Stimulated activated CD4-positive, alpha-beta T cell treated with anti-CD3 and anti-CD28 coated beads, TNF-alpha, amount 100 ng/mL, for 48 hours (primary cell): Measurements from ENCODE around the gene TTYH3.
"Not testable (repeated sequence)": the region's sequence is repeated elsewhere in the genome, so short reads cannot be mapped to it uniquely, and the experiment has no call there.

Experiments used
- DNase-seq, 3 donors: peaks; one replicate each; pipeline ENCODE4 v3.0.0-alpha.2; 2020; ENCODE audit warnings: low read depth in 3 of 3

The TTYH3 gene

DNA sequence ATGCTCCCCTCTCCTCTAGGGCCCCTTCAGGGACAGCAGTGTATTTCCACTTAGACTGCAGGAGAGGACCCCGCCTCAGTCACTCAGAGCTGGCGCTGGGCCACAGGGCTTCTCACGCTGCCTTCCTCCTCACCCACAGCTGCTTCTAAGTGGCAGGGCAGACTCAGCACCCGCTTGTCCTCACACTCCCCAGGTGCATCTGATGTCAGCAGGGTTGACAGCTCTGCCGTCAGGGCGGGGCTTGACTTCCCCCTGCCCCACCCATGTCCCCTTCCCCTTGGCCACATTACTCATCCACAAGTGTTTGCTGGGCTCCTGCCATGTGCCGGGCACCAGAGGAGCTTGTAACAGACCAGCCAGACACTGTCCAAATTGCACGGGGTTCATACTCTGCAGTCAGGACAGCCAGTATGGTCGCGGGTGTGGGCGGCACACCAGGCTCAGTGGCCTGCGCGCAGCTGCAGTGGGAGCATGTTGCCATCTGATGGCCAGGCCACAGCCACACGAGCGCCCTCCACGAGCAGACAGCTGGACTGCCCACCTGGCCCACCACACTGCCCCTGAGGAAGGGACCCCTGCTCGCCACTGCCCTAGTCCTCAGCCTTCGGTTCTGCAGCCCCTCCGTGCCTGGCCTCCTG lies 29.3 kb upstream of the TTYH3 start:
- DNase-seq = no peak

DNA sequence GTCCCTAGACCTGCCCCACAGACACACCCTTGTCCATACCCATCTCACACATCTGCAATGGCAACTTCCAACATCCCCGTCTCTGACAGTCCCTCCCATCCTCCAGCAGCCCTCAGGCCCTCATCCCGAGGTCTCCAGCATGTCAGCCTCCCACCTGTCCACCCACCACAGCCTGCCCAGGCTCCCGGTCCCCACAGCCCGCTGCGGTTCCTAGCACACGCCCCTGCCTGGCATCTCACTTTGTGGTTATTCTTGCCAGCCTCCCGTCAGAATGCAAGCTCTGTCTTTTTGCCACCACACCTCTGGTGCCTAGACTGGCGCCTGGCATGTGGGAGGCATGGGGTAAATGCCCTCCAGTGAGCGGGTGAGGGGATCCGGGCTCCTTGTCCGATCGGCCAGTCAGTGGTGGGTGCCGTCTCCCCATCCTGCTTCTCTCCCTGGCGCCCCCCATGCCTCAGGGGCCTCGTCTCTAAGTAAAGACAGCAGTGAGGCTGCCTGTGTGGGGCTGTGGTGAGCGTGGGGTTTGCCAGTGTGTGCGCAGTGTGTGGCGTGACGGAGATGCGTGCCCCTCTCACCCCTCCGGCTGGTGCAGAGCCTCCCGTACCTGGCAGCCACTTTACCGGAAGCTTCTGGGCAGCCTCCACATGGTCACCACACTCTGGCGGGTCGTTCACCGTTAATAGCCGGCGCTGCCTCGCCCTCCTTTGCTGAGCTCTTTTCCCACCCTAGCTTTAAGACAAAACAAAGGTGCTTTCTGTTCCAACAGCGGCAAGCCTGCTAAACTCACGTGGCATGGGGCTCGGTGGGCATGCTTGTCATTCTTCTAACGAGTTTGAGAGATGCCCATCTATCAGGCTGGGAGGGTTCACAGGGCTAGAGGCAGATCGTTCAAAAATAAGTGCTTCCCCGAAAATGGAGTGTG lies 28.5 kb upstream of the TTYH3 start:
- no peak for DNase-seq

DNA sequence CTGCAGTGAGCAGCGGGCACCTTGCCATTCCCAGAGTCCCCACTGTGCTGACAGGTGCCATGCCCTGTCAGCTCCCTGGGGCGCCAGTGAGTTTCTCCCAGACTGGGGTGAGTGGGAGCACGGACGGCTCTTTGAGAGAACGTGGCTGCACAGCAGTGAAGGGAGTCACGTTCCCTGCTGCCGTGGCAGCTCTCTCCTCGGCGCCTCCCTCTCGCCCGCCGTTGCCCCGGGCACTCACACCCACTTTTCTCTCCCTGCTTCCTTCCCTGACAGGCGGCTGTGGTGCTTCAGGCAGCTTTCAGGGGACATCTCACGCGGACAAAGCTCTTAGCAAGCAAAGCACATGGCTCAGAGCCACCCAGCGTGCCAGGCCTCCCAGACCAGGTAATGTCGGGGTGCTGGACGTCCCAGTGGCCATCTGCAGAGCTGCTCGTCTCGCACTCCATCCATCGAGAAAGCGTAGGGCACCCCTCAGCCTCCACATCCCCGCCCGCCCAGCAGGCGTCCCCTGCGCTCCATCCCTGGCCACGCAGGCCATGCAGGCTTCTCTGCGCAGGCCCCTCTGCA lies 27.1 kb upstream of the TTYH3 start:
- no peak for DNase-seq

DNA sequence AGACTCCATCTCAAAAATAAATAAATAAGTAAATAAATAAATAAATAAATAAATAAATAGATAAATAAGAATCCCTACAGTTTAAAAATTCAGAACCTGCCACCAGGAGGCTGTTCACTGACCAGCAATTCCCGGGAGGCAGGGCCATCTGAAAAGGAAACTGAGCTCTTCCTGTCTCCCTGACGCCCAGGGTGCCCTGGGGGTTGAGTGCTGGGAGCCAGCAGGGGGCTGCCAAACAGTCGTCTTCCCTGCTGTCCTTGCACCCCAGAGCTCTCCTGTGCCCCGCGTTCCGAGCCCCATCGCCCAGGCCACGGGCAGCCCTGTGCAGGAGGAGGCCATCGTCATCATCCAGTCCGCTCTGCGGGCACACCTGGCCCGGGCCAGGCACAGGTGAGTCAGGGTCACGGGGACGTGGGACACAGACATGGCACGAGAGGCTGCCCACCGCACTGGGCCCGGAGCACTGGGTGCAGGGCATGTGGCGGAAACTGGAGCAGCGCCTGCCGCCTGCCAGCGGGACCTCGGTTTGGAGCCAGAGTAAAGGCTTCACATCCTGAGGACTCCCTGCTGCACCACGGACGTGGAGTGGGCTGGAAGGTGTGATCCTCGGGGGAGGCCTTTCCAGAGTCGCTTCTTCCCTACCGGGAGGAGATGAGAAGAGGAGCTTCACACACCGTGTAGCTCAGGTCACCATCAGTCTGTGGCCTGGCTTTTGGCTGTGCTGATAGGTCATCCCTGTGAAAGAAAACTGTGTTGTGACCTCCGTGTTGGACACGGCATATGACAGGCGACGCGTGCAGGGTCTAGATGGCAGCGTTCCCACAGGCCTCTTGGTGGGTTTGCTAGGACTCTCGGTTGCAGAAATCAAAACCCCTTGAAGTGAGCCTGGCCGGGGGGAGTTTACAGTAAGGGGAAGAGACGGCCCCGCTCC lies 25.9 kb upstream of the TTYH3 start:
- no peak for DNase-seq

DNA sequence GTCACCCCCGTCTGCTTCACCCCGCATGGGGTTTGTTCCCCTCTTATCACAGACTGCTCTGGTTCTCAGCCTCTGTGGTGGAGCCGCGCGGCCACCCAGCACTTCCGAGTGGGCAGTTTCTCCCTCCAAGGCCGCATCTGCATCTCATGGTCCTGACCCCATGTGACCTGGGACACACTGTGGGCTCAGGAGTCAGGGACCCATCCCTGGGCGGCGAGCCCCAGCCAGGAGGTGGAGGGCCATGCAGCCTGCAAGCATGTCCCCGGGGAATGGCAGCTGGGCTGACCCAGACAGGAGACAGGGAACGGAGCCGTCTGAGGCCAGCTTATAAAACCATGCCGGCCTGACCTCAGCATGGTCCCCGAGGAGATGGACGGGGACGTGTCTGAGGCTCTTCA lies 25.2 kb upstream of the TTYH3 start:
- no peak for DNase-seq

DNA sequence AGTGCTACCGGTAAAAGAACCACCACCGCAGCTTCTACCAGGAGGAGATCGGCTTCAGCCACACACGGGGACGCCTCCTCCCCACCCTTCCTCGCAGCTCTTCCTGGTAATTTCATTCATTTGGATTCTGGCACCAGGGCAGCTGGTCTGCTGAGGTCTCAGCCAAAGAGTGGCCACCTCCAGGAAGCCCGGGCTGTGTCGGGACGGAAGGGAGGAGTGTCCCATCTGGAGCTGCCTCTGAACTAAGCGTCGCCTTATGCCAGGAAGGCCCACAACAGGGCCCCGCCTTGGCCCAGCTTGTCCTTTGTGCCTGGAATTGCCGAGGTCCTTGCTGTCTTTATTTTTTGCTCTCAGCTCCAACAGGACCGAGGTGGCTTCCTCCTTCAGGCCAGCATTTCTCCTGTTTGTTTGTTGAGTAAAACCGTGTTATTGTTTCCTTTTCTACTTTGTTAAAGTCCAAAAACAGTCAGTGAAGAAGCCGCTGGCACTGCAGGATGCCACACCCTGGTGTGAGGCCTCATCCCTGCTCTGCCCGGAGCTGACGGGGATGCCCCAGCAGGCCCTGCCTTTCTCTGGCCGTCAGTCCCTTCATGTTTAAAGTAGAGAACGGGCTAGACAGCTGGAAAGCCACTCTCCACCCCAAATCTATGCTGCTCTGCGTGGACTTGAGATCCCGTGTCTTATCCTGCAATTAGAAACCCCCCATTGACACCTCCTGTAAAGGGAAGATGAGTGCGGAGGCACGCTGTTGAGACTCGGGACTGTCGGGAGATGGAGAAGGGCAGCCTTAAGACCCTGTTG lies 24.5 kb upstream of the TTYH3 start:
- DNase-seq = no peak

DNA sequence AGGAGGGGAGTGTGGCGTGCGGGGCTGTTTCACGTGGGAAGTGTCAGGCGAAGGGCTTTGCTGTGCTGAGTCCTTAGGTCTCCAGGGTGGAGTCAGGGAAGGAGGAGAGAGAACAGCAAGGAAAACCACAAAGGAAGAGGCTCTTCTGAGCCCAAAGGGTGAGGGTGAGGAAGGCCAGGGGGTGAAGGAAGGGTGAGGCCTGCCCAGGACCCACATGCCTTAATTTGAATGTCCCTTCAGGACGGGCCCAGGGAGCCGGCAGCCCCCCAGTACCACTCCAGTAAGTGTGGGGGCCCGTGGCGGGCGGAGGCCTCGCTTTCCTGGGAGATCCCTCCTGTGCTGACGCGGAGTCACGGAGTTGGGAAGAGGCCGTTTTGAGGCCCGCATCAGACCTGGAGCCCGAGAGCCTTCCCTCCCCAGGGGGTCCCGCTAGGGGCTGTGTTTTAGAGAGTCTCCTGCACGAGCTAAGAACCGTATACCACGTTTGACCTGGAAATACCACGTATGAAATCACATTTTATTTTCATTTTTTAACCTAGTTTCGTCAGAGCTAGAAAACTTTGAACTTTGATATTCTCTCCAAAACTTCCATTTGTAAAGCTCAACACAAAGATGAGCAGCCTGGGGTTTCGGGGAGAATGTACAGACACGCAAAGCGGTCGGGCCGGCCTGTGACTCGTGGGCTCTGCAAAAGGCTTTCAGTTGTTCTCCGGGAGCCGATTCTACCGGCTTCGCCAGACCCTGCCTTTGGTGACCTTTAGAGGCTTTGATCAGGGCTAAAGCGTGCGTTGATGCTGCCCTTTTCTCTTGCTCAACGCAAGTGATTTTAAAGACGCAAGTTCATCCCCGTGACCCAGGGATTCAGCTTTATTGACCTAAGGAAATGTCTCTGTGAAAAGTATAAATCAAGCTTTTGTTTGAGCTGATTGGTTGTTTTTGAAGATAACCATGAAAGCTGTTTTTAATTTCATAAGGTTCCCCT lies 23.6 kb upstream of the TTYH3 start:
- DNase-seq = no peak

DNA sequence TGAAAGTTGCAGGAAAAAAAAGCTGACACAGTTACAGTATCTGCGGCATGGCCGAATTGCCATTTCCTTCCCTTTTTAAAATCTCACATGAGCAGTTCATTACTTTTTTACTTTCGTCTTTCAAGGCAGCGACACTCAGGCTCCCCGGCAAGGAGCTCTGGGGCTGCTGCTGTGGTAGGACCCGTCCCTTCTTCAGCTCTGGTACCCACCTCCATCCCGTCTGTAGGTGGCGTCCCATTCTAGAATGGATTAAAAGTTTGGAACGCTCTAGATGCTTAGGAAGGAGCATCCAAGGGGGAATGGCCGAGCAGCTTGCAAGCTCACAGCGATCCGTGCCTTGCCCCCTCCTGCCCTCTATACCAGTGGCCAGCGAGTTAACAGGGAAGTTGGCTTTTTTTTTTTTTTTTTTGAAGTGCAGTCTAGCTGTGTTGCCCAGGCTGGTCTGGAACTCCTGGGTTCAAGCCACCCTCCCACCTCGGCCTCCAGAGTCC lies 22.8 kb upstream of the TTYH3 start:
- no peak for DNase-seq

DNA sequence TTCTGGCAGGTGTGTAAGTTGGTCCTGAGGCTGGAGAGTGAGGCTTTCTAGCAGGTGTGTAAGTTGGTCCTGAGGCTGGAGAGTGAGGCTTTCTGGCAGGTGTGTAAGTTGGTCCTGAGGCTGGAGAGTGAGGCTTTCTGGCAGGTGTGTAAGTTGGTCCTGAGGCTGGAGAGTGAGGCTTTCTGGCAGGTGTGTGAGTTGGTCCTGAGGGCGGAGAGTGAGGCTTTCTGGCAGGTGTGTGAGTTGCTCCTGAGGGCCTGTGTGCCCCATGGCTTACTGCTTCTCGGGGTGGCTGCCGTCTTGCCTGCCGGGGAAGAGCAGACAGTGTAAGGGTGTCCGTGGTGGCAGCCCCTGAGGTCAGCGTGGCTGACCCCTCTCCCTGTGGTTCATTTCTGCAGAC lies 22.1 kb upstream of the TTYH3 start:
- DNase-seq = not testable (repeated sequence)

DNA sequence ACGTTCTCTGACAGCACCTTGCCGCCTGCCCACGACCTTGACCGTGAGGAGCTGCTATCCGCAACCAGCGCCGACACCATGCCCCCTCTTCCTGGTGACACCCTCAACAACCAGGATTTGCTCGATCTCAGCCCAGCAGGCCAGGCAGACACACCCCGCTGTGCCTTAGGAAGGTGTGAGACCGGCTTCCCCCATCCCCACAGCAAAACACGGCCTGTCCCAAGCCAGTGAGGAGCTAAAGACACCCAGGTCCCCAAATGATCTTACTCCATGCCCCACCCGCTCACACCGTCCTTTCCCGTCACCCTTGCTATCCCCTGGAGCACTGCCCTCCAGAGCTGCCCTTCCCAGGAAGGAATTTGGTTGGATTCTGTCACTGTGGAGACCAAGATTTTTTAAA lies 21.3 kb upstream of the TTYH3 start:
- no peak for DNase-seq

DNA sequence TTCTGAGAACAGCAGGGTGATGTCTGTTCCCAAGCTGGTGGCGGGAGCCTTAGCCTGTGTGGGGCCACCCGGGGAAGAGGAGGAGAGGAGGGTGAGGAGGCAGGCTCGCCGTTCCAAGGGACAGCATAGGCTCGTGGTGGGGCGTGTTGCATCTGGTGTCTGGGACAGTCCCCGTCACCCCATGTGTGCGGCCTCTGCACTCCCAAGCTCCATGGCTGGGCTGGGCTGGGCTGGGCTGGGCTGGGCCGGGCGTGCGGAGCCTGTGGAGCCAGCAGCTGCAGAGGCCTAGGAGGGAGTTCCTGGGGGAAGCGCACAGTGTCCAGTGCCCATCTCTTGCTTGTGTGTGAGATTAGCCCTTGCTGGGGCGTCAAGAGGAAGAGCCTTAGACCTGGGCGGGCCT lies 20.9 kb upstream of the TTYH3 start:
- DNase-seq = no peak

DNA sequence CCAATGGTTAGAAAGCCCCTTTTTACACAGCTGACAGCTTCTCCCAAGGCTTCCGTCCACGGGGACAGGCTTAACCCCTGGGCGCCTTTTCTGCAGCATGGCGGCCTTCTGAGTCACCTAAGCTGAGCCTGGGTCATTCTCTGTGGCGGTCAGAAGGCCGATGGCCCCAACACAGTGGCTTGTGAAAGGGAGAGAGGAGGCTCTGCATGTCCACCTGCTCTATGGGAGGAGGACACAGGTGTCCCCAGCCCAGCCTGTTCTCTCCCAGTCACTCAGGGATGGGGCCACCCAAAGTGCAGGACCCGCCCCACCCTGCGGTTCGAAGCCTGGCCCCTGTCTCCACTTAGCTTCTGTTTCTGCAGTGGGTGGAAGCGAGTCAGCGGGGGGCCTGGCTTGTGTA lies 20.4 kb upstream of the TTYH3 start:
- no peak for DNase-seq

DNA sequence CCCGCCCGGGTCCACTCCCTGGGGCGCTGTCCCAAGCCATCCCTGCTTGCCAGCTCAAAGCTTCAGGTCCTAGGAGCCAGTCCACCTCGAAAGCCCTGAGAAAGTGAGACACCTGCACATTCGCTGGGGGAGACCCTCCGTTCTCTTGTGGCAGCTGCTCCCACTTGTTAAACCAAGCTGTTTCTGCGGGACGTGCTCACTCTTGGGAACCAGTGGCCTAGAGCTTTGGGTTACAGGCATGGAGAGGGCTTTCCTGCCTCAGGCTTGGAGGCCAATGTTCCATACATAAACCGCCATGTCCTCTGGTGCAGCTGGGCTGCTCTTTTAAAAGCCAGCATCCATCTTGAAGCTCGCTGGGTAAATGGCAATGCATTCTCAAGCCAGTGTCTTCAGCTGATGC lies 19.9 kb upstream of the TTYH3 start:
- no peak for DNase-seq

DNA sequence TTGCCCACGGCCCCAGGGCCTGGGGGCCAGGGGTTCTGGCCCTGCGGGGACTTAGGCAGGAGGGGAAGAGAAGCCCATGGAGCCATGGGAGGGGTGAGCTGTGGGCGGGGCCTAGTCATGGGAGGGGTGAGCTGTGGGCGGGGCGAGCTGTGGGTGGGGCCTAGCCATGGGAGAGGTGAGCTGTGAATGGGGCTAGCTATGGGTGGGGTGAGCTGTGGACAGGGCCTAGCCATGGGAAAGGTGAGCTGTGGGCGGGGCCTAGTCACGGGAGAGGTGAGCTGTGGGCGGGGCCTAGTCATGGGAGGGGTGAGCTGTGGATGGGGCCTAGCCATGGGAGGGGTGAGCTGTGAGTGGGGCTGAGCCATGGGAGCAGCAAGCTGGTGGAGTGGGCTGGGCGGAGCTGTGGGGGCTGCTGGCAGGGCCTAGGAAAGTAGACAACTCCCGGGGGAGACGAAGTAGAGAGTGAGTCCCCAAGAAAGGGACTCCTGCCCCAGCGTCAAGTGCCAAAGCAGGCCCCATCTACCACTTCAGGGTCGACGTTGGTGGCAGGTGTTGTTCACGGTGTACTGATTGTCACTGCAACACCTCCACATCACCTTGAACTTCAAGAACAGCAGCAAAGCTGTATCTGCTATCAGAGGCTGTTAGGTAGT lies 19.2 kb upstream of the TTYH3 start:
- no peak for DNase-seq

DNA sequence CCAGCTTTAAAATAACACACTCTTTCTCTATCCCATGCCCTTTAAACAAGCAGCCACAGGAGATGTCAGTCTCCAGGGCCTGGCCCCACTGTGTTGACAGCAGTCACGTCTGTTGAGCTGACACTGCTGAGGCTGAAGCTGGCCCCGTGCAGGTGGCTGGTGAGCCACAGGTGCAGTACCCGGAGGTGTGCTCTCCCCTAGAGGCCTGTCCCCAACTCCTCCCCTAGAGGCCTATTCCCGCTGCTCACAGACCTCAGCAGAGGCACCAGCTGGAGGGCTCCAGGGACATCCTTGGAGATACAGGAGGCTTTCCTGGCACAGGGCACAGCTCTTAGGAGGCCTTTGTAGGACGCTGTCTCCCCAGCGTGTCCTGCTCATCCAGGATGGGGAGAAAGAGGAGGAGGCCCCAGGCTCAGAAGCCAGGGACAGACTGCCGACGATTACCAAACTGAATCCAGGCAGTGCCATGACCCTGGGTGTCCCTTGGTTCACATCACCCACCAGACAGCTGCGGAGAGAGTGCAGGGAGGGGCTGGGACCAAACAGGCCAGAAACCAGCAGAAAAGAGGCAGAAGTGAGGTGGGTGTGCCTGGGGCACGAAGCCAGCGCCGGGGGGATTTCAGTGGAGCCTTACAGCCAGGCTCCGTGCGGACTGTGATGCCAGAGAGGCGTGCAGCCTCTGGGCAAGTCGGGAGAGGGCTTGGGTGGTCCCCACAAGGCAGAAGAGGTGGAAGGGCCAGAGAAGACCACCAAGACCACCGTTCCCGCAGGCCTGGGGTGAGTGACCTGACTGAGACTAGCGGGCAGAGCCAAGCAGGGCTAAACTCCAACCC lies 18.5 kb upstream of the TTYH3 start:
- no peak for DNase-seq

DNA sequence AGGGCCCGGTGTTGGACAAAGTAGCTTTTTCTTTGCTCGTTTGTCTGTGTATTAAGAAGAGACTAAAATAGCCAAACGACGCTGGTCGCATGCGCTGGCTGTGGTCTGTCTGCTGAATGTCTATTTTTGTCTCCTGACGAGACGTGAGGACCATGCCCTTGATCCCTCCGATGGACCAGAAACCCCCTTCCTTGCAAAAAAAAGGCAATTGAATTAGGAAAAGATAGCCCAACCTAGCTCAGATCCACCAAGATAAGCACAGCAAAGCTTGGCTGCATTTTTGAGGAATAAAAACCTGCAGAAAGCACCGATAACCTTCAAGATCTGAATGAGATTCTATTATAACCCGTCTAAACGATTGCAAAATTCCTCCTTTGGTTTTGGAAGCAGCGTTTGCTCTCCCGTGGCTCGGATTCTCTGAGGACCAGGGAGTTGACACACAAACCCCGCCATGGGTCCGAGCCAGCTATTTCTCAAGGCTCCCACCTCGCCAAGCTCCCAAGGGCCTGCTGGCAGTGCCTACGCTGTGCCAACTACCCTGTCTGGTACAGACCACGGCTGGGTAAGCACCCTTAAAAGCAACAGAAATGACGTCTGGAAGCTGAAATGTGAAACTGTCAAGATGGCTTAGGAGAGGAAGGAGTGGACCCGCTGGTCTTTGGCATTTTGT lies 17.7 kb upstream of the TTYH3 start:
- no peak for DNase-seq

DNA sequence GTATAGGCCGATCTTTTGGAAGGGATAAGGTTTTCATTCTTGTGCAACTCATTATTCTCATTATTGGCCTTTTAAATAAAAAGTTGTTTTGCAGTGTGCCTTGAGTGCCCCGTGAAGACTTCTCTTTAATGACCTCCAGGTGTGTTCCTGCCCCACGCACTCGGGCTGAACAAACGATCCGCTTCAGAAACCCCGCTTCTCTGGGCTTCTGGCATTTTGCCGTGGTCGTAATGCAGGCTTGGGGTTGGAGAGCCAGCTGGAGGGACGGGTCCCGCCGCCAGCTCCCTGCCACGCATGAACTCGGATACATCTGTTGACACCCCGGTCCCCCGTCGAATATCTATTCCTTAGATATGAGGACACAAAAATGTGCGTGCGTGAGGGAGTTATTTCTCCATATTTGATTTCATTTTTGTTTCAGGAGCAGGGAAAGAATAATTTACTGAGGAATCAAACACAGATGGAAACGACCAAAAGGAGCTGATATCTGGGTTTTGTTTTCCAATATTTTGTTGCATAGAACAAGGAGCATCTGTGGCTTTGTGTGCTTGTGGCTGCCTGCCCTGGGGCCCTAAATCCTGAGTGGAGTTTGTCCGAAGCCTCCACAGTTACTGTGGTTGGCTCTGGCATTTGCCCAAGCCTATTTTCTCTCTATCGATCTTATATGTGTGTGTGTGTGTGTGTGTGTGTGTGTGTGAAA lies 17.0 kb upstream of the TTYH3 start:
- DNase-seq = no peak
